Epithelial cell of proximal tubule (primary cell): Measurements from ENCODE around the gene CTDP1. TPM values are rescaled to one million over a fixed set of nuclear protein-coding genes. Genes with fewer than 3 reads are reported as not detected.
"Not testable (repeated sequence)": the region's sequence is repeated elsewhere in the genome, so short reads cannot be mapped to it uniquely, and the experiment has no call there.

Experiments used
- DNase-seq: peaks from one replicate; pipeline ENCODE4 v3.0.0-alpha.2; 2011; ENCODE audit warnings: low read depth
- H3K4me3 ChIP-seq: 2 replicates; pipeline ENCODE4 v1.5.1; 2011; ENCODE audit warnings: low read depth, mild to moderate bottlenecking, low read length
- CTCF ChIP-seq: conservative IDR thresholded peaks from 2 replicates; pipeline ENCODE4 v1.5.1; 2012; ENCODE audit warnings: low read depth, mild to moderate bottlenecking, low read length
- total RNA-seq: library from RNA; depleted of rRNA; stranded (reverse); fragments of >200 nt; gene quantifications from 2 replicates; pipeline ENCODE4 v1.2.3, GENCODE V29; 2015

The CTDP1 gene
- total RNA-seq, 1 donor from 2014 or later: 13.9 TPM

- no peak for DNase-seq
- TF ChIP-seq CTCF: no peak
- no peak overlapping the region for H3K4me3 ChIP-seq
Measured at GRCh38 chr18:79738041-79738461, 58.4 kb downstream of the CTDP1 start.

- no peak for TF ChIP-seq CTCF
- no peak overlapping the region for H3K4me3 ChIP-seq
- no peak for DNase-seq
Measured at GRCh38 chr18:79738581-79739439, 59.2 kb downstream of the CTDP1 start.

GRCh38 chr18:79739440-79739778, 59.8 kb downstream of the CTDP1 start:
- no peak for DNase-seq
- no peak overlapping the region for H3K4me3 ChIP-seq
- TF ChIP-seq CTCF: no peak

GRCh38 chr18:79740047-79740446, 60.4 kb downstream of the CTDP1 start:
- not testable (repeated sequence) for H3K4me3 ChIP-seq, DNase-seq

GRCh38 chr18:79740521-79741361, 61.1 kb downstream of the CTDP1 start:
- no peak for TF ChIP-seq CTCF
- no peak for DNase-seq
- H3K4me3 ChIP-seq: no peak overlapping the region

GRCh38 chr18:79741362-79741700, 61.7 kb downstream of the CTDP1 start:
- no peak for TF ChIP-seq CTCF
- DNase-seq: no peak

GRCh38 chr18:79742076-79742475, 62.5 kb downstream of the CTDP1 start:
- TF ChIP-seq CTCF: no peak
- no peak for DNase-seq
- H3K4me3 ChIP-seq: no peak overlapping the region

More at GRCh38 chr18:79741362-79741700, 61.7 kb downstream of the CTDP1 start:
- H3K4me3 ChIP-seq: no peak overlapping the region
